Gastrocnemius medialis (tissue), 4 donors: ENCODE results near the gene PTTG1IP. TPM values are rescaled to one million over a fixed set of nuclear protein-coding genes. Genes with fewer than 3 reads are reported as not detected.

ENCODE experiments used
- ATAC-seq, 2 donors: fragments of 150-250 bp; one replicate each; pipeline ENCODE4 v1.9.1; 2016
- DNase-seq, 2 donors: peaks; one replicate each; pipeline ENCODE4 v3.0.0-alpha.2; 2019
- H3K27ac ChIP-seq, 4 donors: fragments of 200-600 bp; sonication (generic); 1 replicate in 1 of 4; 2 replicates in 3 of 4; pipeline ENCODE4 v1.5.1; 2016 to 2018; ENCODE audit warnings: mild to moderate bottlenecking in 2 of 4, moderate library complexity in 1 of 4
- H3K27me3 ChIP-seq, 3 donors: fragments of 200-600 bp; sonication (generic) in 2 of 3; 1 replicate in 1 of 3; 2 replicates in 2 of 3; pipeline versions ENCODE4 v1.5.1 to v1.6.0; 2016 to 2019; ENCODE audit warnings: mild to moderate bottlenecking in 1 of 3, moderate library complexity in 1 of 3
- H3K36me3 ChIP-seq, 2 donors: fragments of 200-600 bp; sonication (generic) in 1 of 2; one replicate each; pipeline ENCODE4 v1.5.1; 2017 to 2018
- H3K4me1 ChIP-seq, 2 donors: fragments of 200-600 bp; sonication (generic) in 1 of 2; one replicate each; pipeline ENCODE4 v1.5.1; 2016 to 2017; ENCODE audit warnings: mild to moderate bottlenecking in 2 of 2
- H3K4me3 ChIP-seq, 4 donors: fragments of 200-600 bp; sonication (generic) in 3 of 4; 1 replicate in 1 of 4; 2 replicates in 3 of 4; pipeline ENCODE4 v1.5.1; 2016 to 2019; ENCODE audit warnings: mild to moderate bottlenecking in 2 of 4
- H3K9me3 ChIP-seq, 3 donors: fragments of 200-600 bp; sonication (generic) in 2 of 3; 1 replicate in 1 of 3; 2 replicates in 2 of 3; pipeline ENCODE4 v1.5.1; 2016 to 2019
- POLR2A ChIP-seq, 2 donors: fragments of 450-650 bp; IDR thresholded peaks; one replicate each; pipeline ENCODE4 v1.6.1; 2017; ENCODE audit warnings: antibody characterized with exemption in 2 of 2, mild to moderate bottlenecking in 2 of 2, moderate library complexity in 2 of 2
- in situ Hi-C, 4 donors: fragments of 200-750 bp; cut with MboI; loops; one replicate each; pipeline versions ENCODE4 v1.15.0 to v1.8.0; 2017; ENCODE audit warnings: low sequenced_read_pairs in 4 of 4
- intact Hi-C: fragments of 100-400 bp; cut with DNase I; formaldehyde crosslinking; loops from one replicate; pipeline ENCODE4 v1.15.1; 2023; ENCODE audit warnings: low total_unique reads
- total RNA-seq, 4 donors: library from RNA; depleted of rRNA; stranded (reverse); fragments of >200 nt; gene quantifications; one replicate each; pipeline versions ENCODE4 v1.1.0 to v1.2.3, GENCODE V29; 2016
- TF ChIP-seq, protein P1 (sequence below), 5 experiments: fragments of 450-650 bp in 3 of 5; fragments of 200-600 bp in 2 of 5; sonication (generic) in 2 of 5; IDR thresholded peaks in 4 of 5; conservative IDR thresholded peaks in 1 of 5; 1 replicate in 4 of 5; 2 replicates in 1 of 5; pipeline ENCODE4 v1.5.1; 2016 to 2019; ENCODE audit warnings: antibody characterized with exemption in 5 of 5, mild to moderate bottlenecking in 3 of 5, moderate library complexity in 3 of 5

PTTG1IP gene
- total RNA-seq, 4 donors from 2014 or later: 116 to 217 (median 127) TPM

DNA sequence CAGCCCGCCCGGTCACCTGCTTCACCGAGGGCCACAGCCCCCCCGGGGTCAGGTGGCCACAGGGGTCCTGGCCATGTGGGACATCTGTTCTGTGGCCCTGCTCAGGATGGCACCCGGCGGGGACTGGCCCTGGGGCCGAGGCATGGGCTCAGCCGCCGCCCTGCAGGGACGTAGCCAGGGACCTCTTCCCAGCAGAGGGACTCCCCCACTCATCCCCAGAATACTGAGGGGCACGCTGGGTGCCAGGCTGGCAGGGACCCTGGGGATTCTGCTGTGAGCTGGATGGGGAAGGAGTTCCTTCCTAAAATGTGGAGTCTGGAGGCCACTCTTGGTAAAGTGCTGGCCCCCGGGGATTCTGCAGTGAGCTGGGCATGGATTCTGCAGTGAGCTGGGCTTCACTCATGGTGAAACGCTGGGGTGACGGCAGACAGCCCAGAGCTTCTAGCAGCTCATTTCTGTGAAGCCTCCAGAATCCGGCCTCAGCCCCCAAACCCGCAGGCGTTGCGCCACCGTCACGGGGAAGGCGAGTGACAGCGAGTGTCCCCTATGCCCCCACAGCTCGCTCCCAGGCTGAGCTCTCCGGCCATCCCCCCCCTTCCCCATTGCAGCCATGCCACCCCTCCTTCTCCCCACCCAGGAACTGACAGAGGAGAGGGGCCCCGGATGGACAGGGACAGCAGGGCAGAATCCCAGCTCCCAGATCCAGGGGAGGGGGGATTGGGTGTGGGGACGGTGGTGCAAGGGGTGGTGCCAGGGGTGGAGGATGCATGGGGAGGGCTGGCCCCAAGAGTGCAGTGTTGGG is 45.8 kb upstream of the PTTG1IP start:
- intact Hi-C loops (no loop called here), in situ Hi-C loops (no loop called here)
- DNase-seq: no peak
- Histone ChIP-seq H3K27ac (no peak overlapping the region), H3K27me3 (peaks cover 3 to 13% (median 12%) of the 10 kb centered on the region in 3 donors), H3K4me1 (no peaks in the 10 kb centered on the region), H3K9me3 (no peaks in the 10 kb centered on the region), H3K36me3 (no peaks in the 10 kb centered on the region), H3K4me3 (peak overlapping the region in 1 of 4 donors; percentile 34)
- TF ChIP-seq, protein P1, sequence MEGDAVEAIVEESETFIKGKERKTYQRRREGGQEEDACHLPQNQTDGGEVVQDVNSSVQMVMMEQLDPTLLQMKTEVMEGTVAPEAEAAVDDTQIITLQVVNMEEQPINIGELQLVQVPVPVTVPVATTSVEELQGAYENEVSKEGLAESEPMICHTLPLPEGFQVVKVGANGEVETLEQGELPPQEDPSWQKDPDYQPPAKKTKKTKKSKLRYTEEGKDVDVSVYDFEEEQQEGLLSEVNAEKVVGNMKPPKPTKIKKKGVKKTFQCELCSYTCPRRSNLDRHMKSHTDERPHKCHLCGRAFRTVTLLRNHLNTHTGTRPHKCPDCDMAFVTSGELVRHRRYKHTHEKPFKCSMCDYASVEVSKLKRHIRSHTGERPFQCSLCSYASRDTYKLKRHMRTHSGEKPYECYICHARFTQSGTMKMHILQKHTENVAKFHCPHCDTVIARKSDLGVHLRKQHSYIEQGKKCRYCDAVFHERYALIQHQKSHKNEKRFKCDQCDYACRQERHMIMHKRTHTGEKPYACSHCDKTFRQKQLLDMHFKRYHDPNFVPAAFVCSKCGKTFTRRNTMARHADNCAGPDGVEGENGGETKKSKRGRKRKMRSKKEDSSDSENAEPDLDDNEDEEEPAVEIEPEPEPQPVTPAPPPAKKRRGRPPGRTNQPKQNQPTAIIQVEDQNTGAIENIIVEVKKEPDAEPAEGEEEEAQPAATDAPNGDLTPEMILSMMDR (IDR thresholded peaks at IDR 0.05 in 4 of 5, conservative IDR thresholded peaks at IDR 0.05 in 1 of 5): no peak
- no peak for TF ChIP-seq POLR2A (IDR thresholded peaks at IDR 0.05)
- ATAC-seq: no peak

DNA sequence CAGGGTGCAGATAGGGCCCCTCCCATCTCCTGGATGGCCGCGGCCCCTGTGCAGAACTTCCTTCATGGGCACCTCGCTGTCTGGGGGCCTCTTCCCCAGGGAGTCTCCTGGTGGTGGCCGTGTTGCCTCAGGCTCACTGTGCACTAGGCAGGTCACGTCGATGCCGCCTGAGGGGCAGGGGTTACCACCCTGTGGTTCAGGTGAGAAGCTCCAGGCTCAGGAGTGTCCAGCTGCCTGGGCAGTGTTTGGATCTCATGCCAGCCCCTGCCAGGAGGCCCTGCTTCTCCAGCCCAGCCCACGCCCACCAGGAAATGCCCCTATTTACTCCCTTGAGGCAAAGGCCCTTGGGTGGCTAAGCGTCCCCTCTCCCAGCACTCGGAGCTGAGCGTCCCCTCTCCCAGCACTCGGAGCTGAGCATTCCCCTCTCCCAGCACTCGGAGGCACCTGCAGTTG is 45.1 kb upstream of the PTTG1IP start:
- no peak for ATAC-seq
- TF ChIP-seq POLR2A (IDR thresholded peaks at IDR 0.05): no peak
- TF ChIP-seq, protein P1 (IDR thresholded peaks at IDR 0.05 in 4 of 5, conservative IDR thresholded peaks at IDR 0.05 in 1 of 5): no peak
- Histone ChIP-seq H3K27me3 (peaks cover 3 to 13% (median 12%) of the 10 kb centered on the region in 3 donors), H3K27ac (no peak overlapping the region), H3K4me3 (no peak overlapping the region), H3K9me3 (no peaks in the 10 kb centered on the region), H3K36me3 (no peaks in the 10 kb centered on the region), H3K4me1 (no peaks in the 10 kb centered on the region)
- intact Hi-C loops: no loop called here
- in situ Hi-C loops: no loop called here
- DNase-seq: no peak

DNA sequence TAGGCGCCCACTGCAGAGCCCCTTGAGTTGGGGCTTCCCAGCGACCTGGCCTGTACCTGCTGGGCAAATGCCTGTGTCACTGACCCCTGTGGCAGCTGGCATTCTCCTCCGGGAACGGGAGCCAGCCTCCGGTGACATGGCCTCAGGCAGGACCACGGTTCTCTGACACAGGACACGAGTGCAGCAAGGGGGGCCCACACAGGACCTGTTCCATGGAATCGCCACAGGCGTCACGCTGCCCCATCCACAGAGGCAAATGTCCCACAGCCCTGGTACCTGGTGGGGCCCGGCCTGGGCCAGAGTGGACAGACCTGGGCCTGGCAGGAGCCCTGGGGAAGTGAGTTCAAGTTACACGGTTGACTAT is 44.6 kb upstream of the PTTG1IP start:
- no peak overlapping the region for H3K27ac ChIP-seq
- intact Hi-C loops: no loop called here
- DNase-seq: no peak

DNA sequence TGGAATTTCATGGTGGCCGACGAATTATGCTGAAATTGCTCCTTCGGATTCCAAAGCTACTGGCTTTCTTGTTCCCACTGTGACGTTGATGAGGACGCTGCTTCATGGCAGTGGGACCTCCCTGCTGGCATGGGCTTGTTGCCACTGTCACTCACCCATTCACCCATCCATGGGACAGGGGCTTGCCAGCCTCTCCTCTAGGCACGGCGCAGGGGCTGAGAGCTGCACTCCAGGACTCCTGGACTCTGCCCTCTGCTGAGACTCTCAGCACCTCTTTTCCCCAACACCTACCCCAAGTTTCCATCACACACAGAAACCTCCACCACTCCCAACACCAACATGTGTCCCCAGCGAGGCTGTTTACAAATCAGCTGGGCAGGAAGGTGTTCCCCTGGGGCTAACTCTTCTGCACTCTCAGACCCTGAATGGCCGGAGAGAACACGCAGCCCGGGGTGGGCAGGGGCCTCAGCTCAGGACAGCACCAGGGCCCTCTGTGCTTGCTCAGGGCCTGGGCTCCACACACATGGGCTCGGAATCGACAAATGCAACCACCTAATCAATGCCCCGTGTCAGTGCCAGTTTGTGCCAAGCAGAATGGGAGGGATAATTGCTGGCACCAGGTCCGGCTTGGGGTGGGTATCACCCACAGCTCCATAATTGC is 44.1 kb upstream of the PTTG1IP start:
- ATAC-seq: no peak
- in situ Hi-C loops (no loop called here), intact Hi-C loops (no loop called here)
- Histone ChIP-seq H3K4me1 (no peaks in the 10 kb centered on the region), H3K4me3 (no peak overlapping the region), H3K27ac (no peak overlapping the region), H3K27me3 (peaks cover 3 to 12% (median 8%) of the 10 kb centered on the region in 3 donors), H3K36me3 (no peaks in the 10 kb centered on the region), H3K9me3 (no peaks in the 10 kb centered on the region)
- TF ChIP-seq, protein P1 (IDR thresholded peaks at IDR 0.05 in 4 of 5, conservative IDR thresholded peaks at IDR 0.05 in 1 of 5): no peak
- TF ChIP-seq POLR2A (IDR thresholded peaks at IDR 0.05): no peak
- no peak for DNase-seq

More for the DNA sequence above, 44.6 kb upstream of the PTTG1IP start:
- H3K9me3 ChIP-seq: no peaks in the 10 kb centered on the region
- ATAC-seq: no peak
- peaks cover 3 to 13% (median 12%) of the 10 kb centered on the region in 3 donors for H3K27me3 ChIP-seq
- no peaks in the 10 kb centered on the region for H3K36me3 ChIP-seq
- TF ChIP-seq, protein P1 (IDR thresholded peaks at IDR 0.05 in 4 of 5, conservative IDR thresholded peaks at IDR 0.05 in 1 of 5): no peak
- no peak for TF ChIP-seq POLR2A (IDR thresholded peaks at IDR 0.05)
- no peak overlapping the region for H3K4me3 ChIP-seq
- H3K4me1 ChIP-seq: no peaks in the 10 kb centered on the region
- in situ Hi-C loops: no loop called here
